ENCODE measurements around the gene PITPNB. TPM values are rescaled to one million over a fixed set of nuclear protein-coding genes. Genes with fewer than 3 reads are reported as not detected.

Gene PITPNB
- total RNA-seq, 2 donors from 2014 or later = 59.6 to 68.2 TPM

GRCh38 chr22:27811778-27812177 is 107.3 kb downstream of the PITPNB start:
- Histone ChIP-seq H3K27me3 (ENCODE audit: control insufficient read depth, insufficient read depth, low read length, poor library complexity, severe bottlenecking) (peaks cover 19% of the 10 kb centered on the region), H3K9ac (ENCODE audit: extremely low read depth, low read length, poor library complexity, severe bottlenecking) (no peak overlapping the region), H3K36me3 (ENCODE audit: control insufficient read depth, insufficient read depth, low read length) (no peaks in the 10 kb centered on the region), H3K9me3 (ENCODE audit: control insufficient read depth, low read length) (no peaks in the 10 kb centered on the region), H3K27ac (ENCODE audit: low read depth, low read length) (no peak overlapping the region), H3K4me1 (ENCODE audit: control insufficient read depth, insufficient read depth, low read length) (peaks cover 16% of the 10 kb centered on the region), H3K4me3 (ENCODE audit: low read length) (no peak overlapping the region)
- Mint-ChIP-seq H3K4me3 (no peak overlapping the region), H3K4me1 (peaks cover 33% of the 10 kb centered on the region), H3K27me3 (ENCODE audit: insufficient read depth) (peaks cover 25% of the 10 kb centered on the region), H3K9me3 (no peaks in the 10 kb centered on the region), H3K27ac (no peak overlapping the region), H3K36me3 (ENCODE audit: low read depth) (no peaks in the 10 kb centered on the region)
- WGBS, 2 experiments (ENCODE audit: insufficient coverage in 1 of 2, insufficient read length in 1 of 2) = 93 to 95% methylated on average over 2 to 3 of the region's 3 CpGs
- TF ChIP-seq CTCF (conservative IDR thresholded peaks at IDR 0.05) = no peak
- no peak for DNase-seq

- H3K4me1 Mint-ChIP-seq = peaks cover 33% of the 10 kb centered on the region
- H3K9me3 Mint-ChIP-seq = no peaks in the 10 kb centered on the region
- peak overlapping the region; percentile 30 for H3K4me3 Mint-ChIP-seq
- Histone ChIP-seq H3K27me3 (ENCODE audit: control insufficient read depth, insufficient read depth, low read length, poor library complexity, severe bottlenecking) (peaks cover 24% of the 10 kb centered on the region), H3K9ac (ENCODE audit: extremely low read depth, low read length, poor library complexity, severe bottlenecking) (peak overlapping the region; percentile 11), H3K4me1 (ENCODE audit: control insufficient read depth, insufficient read depth, low read length) (peaks cover 16% of the 10 kb centered on the region), H3K9me3 (ENCODE audit: control insufficient read depth, low read length) (no peaks in the 10 kb centered on the region), H3K27ac (ENCODE audit: low read depth, low read length) (no peak overlapping the region), H3K36me3 (ENCODE audit: control insufficient read depth, insufficient read depth, low read length) (no peaks in the 10 kb centered on the region), H3K4me3 (ENCODE audit: low read length) (no peak overlapping the region)
- H3K27me3 Mint-ChIP-seq (ENCODE audit: insufficient read depth) = peaks cover 29% of the 10 kb centered on the region
- H3K27ac Mint-ChIP-seq = peak overlapping the region; percentile 66
- 24 to 31% methylated on average over 7 to 15 of the region's 15 CpGs for WGBS, 2 experiments (ENCODE audit: insufficient coverage in 1 of 2, insufficient read length in 1 of 2)
- no peaks in the 10 kb centered on the region for H3K36me3 Mint-ChIP-seq (ENCODE audit: low read depth)
- TF ChIP-seq CTCF (conservative IDR thresholded peaks at IDR 0.05) = no peak
- DNase-seq = peak; percentile 89
Measured at GRCh38 chr22:27810609-27811151, 108.4 kb downstream of the PITPNB start.

GRCh38 chr22:27809700-27810608 is 109.1 kb downstream of the PITPNB start:
- no peak overlapping the region for H3K4me3 ChIP-seq (ENCODE audit: low read length)
- DNase-seq = no peak
- peak overlapping the region; percentile 30 for H3K4me3 Mint-ChIP-seq
- no peaks in the 10 kb centered on the region for H3K36me3 ChIP-seq (ENCODE audit: control insufficient read depth, insufficient read depth, low read length)
- peaks cover 32% of the 10 kb centered on the region for H3K27me3 Mint-ChIP-seq (ENCODE audit: insufficient read depth)
- peaks cover 24% of the 10 kb centered on the region for H3K27me3 ChIP-seq (ENCODE audit: control insufficient read depth, insufficient read depth, low read length, poor library complexity, severe bottlenecking)
- H3K36me3 Mint-ChIP-seq (ENCODE audit: low read depth) = no peaks in the 10 kb centered on the region
- H3K27ac Mint-ChIP-seq = peak overlapping the region; percentile 94
- H3K27ac ChIP-seq (ENCODE audit: low read depth, low read length) = no peak overlapping the region
- no peak overlapping the region for H3K9ac ChIP-seq (ENCODE audit: extremely low read depth, low read length, poor library complexity, severe bottlenecking)
- peaks cover 16% of the 10 kb centered on the region for H3K4me1 ChIP-seq (ENCODE audit: control insufficient read depth, insufficient read depth, low read length)
- no peaks in the 10 kb centered on the region for H3K9me3 ChIP-seq (ENCODE audit: control insufficient read depth, low read length)
- peaks cover 33% of the 10 kb centered on the region for H3K4me1 Mint-ChIP-seq
- no peak for TF ChIP-seq CTCF (conservative IDR thresholded peaks at IDR 0.05)
- 50 to 58% methylated on average over 11 to 17 of the region's 17 CpGs for WGBS, 2 experiments (ENCODE audit: insufficient coverage in 1 of 2, insufficient read length in 1 of 2)
- no peaks in the 10 kb centered on the region for H3K9me3 Mint-ChIP-seq
